A549 (cell line): ENCODE measurements around the gene NUB1. TPM values are rescaled to one million over a fixed set of nuclear protein-coding genes. Genes with fewer than 3 reads are reported as not detected.

ENCODE experiments used
- ATAC-seq, 2 experiments: fragments of 200-7000 bp in 1 of 2; fragments of >200 bp in 1 of 2; cut with Nextera tagmentation in 1 of 2; cut with Tn5 transposase in 1 of 2; 3 replicates each; pipeline versions ENCODE4 v1.8.0 to v1.9.1; 2018 to 2020; ENCODE audit warnings: mild to moderate bottlenecking in 1 of 2, moderate library complexity in 1 of 2
- CTCF ChIA-PET: fragments of 300-600 bp; sonication (Branson Sonifier 250); formaldehyde crosslinking; extraction: SDS; loops from one replicate; lab custom pipeline; 2021; ENCODE audit warnings: antibody characterized with exemption, inconsistent platforms; lab: Yijun Ruan, JAX
- POLR2A ChIA-PET: fragments of 350-600 bp; formaldehyde crosslinking; extraction: SDS; loops from one replicate; lab custom pipeline; 2021; ENCODE audit warnings: antibody characterized with exemption, inconsistent platforms; lab: Yijun Ruan, JAX
- DNase-seq, 2 experiments: peaks; one replicate each; pipeline versions ENCODE4 v3.0.0 to v3.0.0-alpha.2; 2011 to 2016; ENCODE audit warnings: low read depth in 1 of 2, low spot score in 1 of 2
- FAIRE-seq: peaks from 2 replicates; lab custom pipeline; 2011; peaks lifted over from hg19 to GRCh38; lab: Jason Lieb, UNC
- H3K27ac ChIP-seq, 2 experiments: fragments of >200 bp; sonication (Bioruptor Twin); formaldehyde crosslinking; 3 replicates each; pipeline ENCODE4 v1.5.1; 2016 to 2017
- H3K4me1 ChIP-seq: fragments of >200 bp; sonication (Bioruptor Twin); formaldehyde crosslinking; 3 replicates; pipeline ENCODE4 v1.6.1; 2016
- H3K4me2 ChIP-seq: fragments of >200 bp; sonication (Bioruptor Twin); formaldehyde crosslinking; 3 replicates; pipeline ENCODE4 v1.6.1; 2016
- H3K4me3 ChIP-seq: fragments of >200 bp; sonication (Bioruptor Twin); formaldehyde crosslinking; 3 replicates; pipeline ENCODE4 v1.5.1; 2016
- H3K9me3 ChIP-seq: fragments of >200 bp; sonication (Bioruptor Twin); formaldehyde crosslinking; 3 replicates; pipeline ENCODE4 v1.6.1; 2016
- BHLHE40 ChIP-seq: IDR thresholded peaks from 2 replicates; pipeline ENCODE4 v1.6.1; 2012; ENCODE audit warnings: low read depth, low read length, inconsistent platforms
- CBX8 ChIP-seq: fragments of 200-600 bp; sonication (generic); IDR thresholded peaks from 2 replicates; pipeline ENCODE4 v1.6.1; 2016
- CHD4 ChIP-seq: fragments of 200-600 bp; sonication (generic); IDR thresholded peaks from 2 replicates; pipeline ENCODE4 v1.6.1; 2016; ENCODE audit warnings: antibody characterized with exemption, mild to moderate bottlenecking, borderline replicate concordance
- EHMT2 ChIP-seq: fragments of 200-600 bp; sonication (generic); IDR thresholded peaks from 2 replicates; pipeline ENCODE4 v1.6.1; 2016; ENCODE audit warnings: antibody characterized with exemption, low read depth, mild to moderate bottlenecking, moderate library complexity
- FOSL2 ChIP-seq, 2 experiments: fragments of 450-650 bp in 1 of 2; fragments of >200 bp in 1 of 2; sonication (Bioruptor Twin) in 1 of 2; formaldehyde crosslinking; IDR thresholded peaks; 2 replicates each; pipeline versions ENCODE4 v1.5.0 to v1.6.1; 2016 to 2020; ENCODE audit warnings: mild to moderate bottlenecking in 1 of 2, moderate library complexity in 1 of 2
- HEYL ChIP-seq: fragments of 250-450 bp; sonication (Bioruptor Pico); IDR thresholded peaks from 2 replicates; pipeline ENCODE4 v1.8.0; 2021; ENCODE audit warnings: mild to moderate bottlenecking, moderate library complexity
- JUNB ChIP-seq: fragments of >200 bp; sonication (Bioruptor Twin); formaldehyde crosslinking; IDR thresholded peaks from 2 replicates; pipeline ENCODE4 v1.6.1; 2016
- KDM1A ChIP-seq: fragments of 200-600 bp; sonication (generic); IDR thresholded peaks from 2 replicates; pipeline ENCODE4 v1.6.1; 2016; ENCODE audit warnings: low read depth, mild to moderate bottlenecking
- KDM5A ChIP-seq: fragments of 200-600 bp; sonication (generic); IDR thresholded peaks from 2 replicates; pipeline ENCODE4 v1.6.1; 2016; ENCODE audit warnings: antibody characterized with exemption, mild to moderate bottlenecking
- MAFK ChIP-seq: fragments of 450-650 bp; IDR thresholded peaks from 2 replicates; pipeline ENCODE4 v1.6.1; 2014; ENCODE audit not compliant: partially characterized antibody
- MAZ ChIP-seq: fragments of 150-350 bp; IDR thresholded peaks from 2 replicates; pipeline ENCODE4 v1.6.1; 2014; ENCODE audit warnings: antibody characterized with exemption, low read depth, low read length, borderline replicate concordance
- MYC ChIP-seq: IDR thresholded peaks from 2 replicates; pipeline ENCODE4 v1.6.1; 2012; ENCODE audit warnings: mild to moderate bottlenecking, inconsistent platforms, low read length, improper control_type of control experiment, borderline replicate concordance
- NR3C1 ChIP-seq: fragments of >200 bp; sonication (Bioruptor Twin); formaldehyde crosslinking; IDR thresholded peaks from 3 replicates; pipeline ENCODE4 v1.6.1; 2017
- PHF8 ChIP-seq: fragments of 200-600 bp; sonication (generic); IDR thresholded peaks from 2 replicates; pipeline ENCODE4 v1.6.1; 2016; ENCODE audit warnings: low read depth, mild to moderate bottlenecking, antibody characterized with exemption, moderate library complexity, borderline replicate concordance
- POLR2A ChIP-seq: IDR thresholded peaks from 2 replicates; pipeline ENCODE4 v1.6.1; 2012; ENCODE audit warnings: mild to moderate bottlenecking, low read length
- RNF2 ChIP-seq: fragments of 200-600 bp; sonication (generic); IDR thresholded peaks from 2 replicates; pipeline ENCODE4 v1.6.1; 2016; ENCODE audit warnings: low read depth, mild to moderate bottlenecking, antibody characterized with exemption, moderate library complexity, borderline replicate concordance
- SREBF2 ChIP-seq: fragments of 450-650 bp; IDR thresholded peaks from 2 replicates; pipeline ENCODE4 v1.6.1; 2014; ENCODE audit warnings: mild to moderate bottlenecking, moderate library complexity
- TFCP2L1 ChIP-seq: fragments of 250-450 bp; sonication (Bioruptor Pico); IDR thresholded peaks from 2 replicates; pipeline ENCODE4 v1.5.0; 2021; ENCODE audit warnings: mild to moderate bottlenecking
- TP53 ChIP-seq: fragments of 250-450 bp; sonication (Bioruptor Pico); IDR thresholded peaks from 2 replicates; pipeline ENCODE4 v1.5.0; 2021; ENCODE audit warnings: mild to moderate bottlenecking, moderate library complexity
- ZC3H11A ChIP-seq: fragments of 450-650 bp; IDR thresholded peaks from 2 replicates; pipeline ENCODE4 v1.6.1; 2014; ENCODE audit warnings: antibody characterized with exemption, mild to moderate bottlenecking
- WGBS: methylation state at CpG from one replicate; pipeline ENCODE4 v1.1.6; 2017; ENCODE audit errors: missing lambda C conversion rate; 5-methylcytosine and 5-hydroxymethylcytosine counted together
- polyA plus RNA-seq, 4 experiments: library from polyadenylated mRNA; depleted of rRNA in 3 of 4; stranded (reverse); fragments of >200 nt; fragmentation: RNase III in 1 of 4; extraction: RNeasy Plus Mini Kit Qiagen cat#74134 plus additional on column Dnase treatment in 1 of 4; gene quantifications; 2 replicates in 3 of 4; 3 replicates in 1 of 4; pipeline ENCODE4 v1.2.3, GENCODE V29; 2011 to 2017
- TF ChIP-seq, protein P1 (sequence below): fragments of >200 bp; sonication (Bioruptor Twin); formaldehyde crosslinking; IDR thresholded peaks from 3 replicates; pipeline ENCODE4 v1.5.1; 2016
- TF ChIP-seq, protein P2 (sequence below): fragments of 450-650 bp; IDR thresholded peaks from 2 replicates; pipeline ENCODE4 v1.6.1; 2014; ENCODE audit warnings: antibody characterized with exemption
- TF ChIP-seq, protein P3 (sequence below): fragments of >200 bp; sonication (Bioruptor Twin); formaldehyde crosslinking; IDR thresholded peaks from 3 replicates; pipeline ENCODE4 v1.6.1; 2016
- TF ChIP-seq, protein P4 (sequence below): IDR thresholded peaks from 2 replicates; pipeline ENCODE4 v1.6.1; 2012
- TF ChIP-seq, protein P5 (sequence below): fragments of 250-450 bp; sonication (Bioruptor Pico); IDR thresholded peaks from 2 replicates; pipeline ENCODE4 v1.5.0; 2021; ENCODE audit warnings: mild to moderate bottlenecking, moderate library complexity, borderline replicate concordance
- TF ChIP-seq, protein P6 (sequence below): fragments of 250-450 bp; sonication (Bioruptor Pico); IDR thresholded peaks from 2 replicates; pipeline ENCODE4 v1.5.0; 2020; ENCODE audit warnings: low read depth, mild to moderate bottlenecking, moderate library complexity
- TF ChIP-seq, protein P7 (sequence below): fragments of 150-350 bp; IDR thresholded peaks from 2 replicates; pipeline ENCODE4 v1.6.1; 2014; ENCODE audit warnings: low read depth, mild to moderate bottlenecking, low read length

NUB1 gene
- polyA plus RNA-seq, 2 of the 4 experiments (the other 2 are of a cell fraction) = 45.0 to 105 TPM

DNA sequence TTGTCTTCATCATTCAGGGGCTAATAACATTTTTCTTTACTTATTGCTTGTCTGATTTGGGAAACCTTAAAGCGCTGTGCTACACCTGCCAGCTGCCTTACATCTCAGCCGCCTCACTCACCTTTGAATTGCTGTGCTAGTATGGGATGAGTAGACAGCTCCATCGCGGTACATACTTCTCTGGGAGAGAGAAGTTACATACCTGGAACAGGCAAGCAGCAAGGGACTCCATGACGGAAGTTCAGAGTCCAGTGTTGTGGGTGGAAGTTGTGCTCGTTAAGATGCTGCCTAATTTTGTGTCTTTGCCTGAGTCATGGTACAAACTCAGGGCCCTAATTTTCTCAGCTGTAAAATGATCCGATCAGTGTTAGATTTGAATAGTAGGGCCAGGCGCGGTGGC is 1.9 kb downstream of the NUB1 start:
- no peak for FAIRE-seq
- TF ChIP-seq, protein P1, sequence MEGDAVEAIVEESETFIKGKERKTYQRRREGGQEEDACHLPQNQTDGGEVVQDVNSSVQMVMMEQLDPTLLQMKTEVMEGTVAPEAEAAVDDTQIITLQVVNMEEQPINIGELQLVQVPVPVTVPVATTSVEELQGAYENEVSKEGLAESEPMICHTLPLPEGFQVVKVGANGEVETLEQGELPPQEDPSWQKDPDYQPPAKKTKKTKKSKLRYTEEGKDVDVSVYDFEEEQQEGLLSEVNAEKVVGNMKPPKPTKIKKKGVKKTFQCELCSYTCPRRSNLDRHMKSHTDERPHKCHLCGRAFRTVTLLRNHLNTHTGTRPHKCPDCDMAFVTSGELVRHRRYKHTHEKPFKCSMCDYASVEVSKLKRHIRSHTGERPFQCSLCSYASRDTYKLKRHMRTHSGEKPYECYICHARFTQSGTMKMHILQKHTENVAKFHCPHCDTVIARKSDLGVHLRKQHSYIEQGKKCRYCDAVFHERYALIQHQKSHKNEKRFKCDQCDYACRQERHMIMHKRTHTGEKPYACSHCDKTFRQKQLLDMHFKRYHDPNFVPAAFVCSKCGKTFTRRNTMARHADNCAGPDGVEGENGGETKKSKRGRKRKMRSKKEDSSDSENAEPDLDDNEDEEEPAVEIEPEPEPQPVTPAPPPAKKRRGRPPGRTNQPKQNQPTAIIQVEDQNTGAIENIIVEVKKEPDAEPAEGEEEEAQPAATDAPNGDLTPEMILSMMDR = no peak
- no peak for TF ChIP-seq KDM5A
- TF ChIP-seq, protein P2, sequence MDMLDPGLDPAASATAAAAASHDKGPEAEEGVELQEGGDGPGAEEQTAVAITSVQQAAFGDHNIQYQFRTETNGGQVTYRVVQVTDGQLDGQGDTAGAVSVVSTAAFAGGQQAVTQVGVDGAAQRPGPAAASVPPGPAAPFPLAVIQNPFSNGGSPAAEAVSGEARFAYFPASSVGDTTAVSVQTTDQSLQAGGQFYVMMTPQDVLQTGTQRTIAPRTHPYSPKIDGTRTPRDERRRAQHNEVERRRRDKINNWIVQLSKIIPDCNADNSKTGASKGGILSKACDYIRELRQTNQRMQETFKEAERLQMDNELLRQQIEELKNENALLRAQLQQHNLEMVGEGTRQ = no peak
- no peak for TF ChIP-seq SREBF2
- TF ChIP-seq, protein P3, sequence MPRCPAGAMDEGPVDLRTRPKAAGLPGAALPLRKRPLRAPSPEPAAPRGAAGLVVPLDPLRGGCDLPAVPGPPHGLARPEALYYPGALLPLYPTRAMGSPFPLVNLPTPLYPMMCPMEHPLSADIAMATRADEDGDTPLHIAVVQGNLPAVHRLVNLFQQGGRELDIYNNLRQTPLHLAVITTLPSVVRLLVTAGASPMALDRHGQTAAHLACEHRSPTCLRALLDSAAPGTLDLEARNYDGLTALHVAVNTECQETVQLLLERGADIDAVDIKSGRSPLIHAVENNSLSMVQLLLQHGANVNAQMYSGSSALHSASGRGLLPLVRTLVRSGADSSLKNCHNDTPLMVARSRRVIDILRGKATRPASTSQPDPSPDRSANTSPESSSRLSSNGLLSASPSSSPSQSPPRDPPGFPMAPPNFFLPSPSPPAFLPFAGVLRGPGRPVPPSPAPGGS = no peak
- TF ChIP-seq CHD4 = no peak
- no peak for TF ChIP-seq BHLHE40
- TF ChIP-seq TP53 = no peak
- TF ChIP-seq FOSL2 (IDR thresholded peaks at IDR 0.05) = no peak
- TF ChIP-seq FOSL2 (CRISPR knock-in tag; IDR thresholded peaks at IDR 0.05) = no peak
- no peak for TF ChIP-seq MAFK
- no peak for TF ChIP-seq NR3C1
- no peak for TF ChIP-seq JUNB
- no peak for TF ChIP-seq MAZ
- TF ChIP-seq HEYL = no peak
- TF ChIP-seq, protein P4, sequence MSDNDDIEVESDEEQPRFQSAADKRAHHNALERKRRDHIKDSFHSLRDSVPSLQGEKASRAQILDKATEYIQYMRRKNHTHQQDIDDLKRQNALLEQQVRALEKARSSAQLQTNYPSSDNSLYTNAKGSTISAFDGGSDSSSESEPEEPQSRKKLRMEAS = no peak
- TF ChIP-seq RNF2 = no peak
- TF ChIP-seq KDM1A = no peak
- TF ChIP-seq ZC3H11A = no peak
- TF ChIP-seq EHMT2 = no peak
- Histone ChIP-seq H3K27ac (no peak overlapping the region), H3K9me3 (0 out of 3 replicates have a peak, but pooled peaks cover 2% of the 10 kb centered on the region), H3K4me3 (no peak overlapping the region), H3K4me2 (peak overlapping the region; percentile 89), H3K4me1 (peaks cover 42% of the 10 kb centered on the region)
- 97% methylated on average over 9 of the region's 9 CpGs for WGBS
- ATAC-seq = no peak
- ChIA-PET CTCF (interaction anchor here (0.7 to 9.1 kb wide), 8 partner anchors 9 to 106 kb away, joined by 3 to 50 read pairs (median 4); no protein-coding TSS in a partner anchor), POLR2A (no interaction called here)
- DNase-seq = no peak

DNA sequence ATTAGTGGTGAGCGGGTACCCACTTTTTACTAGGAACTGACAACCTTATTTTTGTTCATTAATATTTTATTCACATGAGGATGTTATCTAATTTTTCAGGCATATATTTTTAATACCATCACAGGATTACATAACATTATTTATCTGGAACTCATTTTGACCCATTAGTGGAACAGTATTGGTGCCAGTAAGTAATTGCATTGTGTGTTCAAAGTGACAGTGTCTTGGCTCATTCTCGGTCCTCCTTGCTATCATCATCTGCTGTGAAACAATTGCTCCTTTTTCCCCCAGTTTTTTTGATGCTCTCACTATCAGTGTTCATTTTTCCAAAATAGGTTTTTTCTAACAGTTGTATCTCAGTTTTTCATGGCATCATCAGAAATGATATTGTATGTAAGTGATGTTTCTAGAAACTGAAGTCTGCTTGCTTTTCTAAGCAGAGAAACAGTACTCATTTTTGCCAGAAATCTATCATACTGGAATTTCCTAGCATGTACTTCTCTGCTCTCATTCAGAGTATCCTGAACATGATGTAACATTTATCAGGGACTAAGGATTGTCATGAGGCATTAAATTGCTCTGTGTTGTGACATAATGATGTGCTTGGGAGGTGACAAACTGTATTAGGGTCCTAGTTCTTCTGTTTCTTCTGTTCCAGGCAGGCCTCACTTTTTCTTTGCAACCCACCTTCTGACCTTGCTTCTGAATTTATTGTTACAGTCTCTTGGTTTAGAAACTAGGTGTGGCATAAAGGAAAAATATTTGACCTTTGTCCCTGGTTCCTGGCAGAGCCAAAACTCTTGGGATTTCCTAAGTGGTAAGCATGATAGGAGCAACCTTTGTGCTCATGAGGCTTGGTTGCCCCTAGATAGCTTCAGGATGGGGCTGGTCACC is 4.2 kb downstream of the NUB1 start:
- Histone ChIP-seq H3K4me2 (peak overlapping the region; percentile 57), H3K4me1 (peaks cover 45% of the 10 kb centered on the region), H3K27ac (peak overlapping the region; percentile 64 to 78), H3K4me3 (no peak overlapping the region), H3K9me3 (no peaks in the 10 kb centered on the region)
- ChIA-PET CTCF (interaction anchor here (0.8 to 12.0 kb wide), 5 partner anchors 23 to 43 kb away, joined by 3 to 234 read pairs (median 5); no protein-coding TSS in a partner anchor), POLR2A (no interaction called here)
- FAIRE-seq (no peak), ATAC-seq (no peak; a peak in 1 of 6 replicates), DNase-seq (peak in 1 of 2 experiments; percentile 51)
- WGBS = 76% methylated on average over 2 of the region's 2 CpGs
- TF ChIP-seq, protein P5, sequence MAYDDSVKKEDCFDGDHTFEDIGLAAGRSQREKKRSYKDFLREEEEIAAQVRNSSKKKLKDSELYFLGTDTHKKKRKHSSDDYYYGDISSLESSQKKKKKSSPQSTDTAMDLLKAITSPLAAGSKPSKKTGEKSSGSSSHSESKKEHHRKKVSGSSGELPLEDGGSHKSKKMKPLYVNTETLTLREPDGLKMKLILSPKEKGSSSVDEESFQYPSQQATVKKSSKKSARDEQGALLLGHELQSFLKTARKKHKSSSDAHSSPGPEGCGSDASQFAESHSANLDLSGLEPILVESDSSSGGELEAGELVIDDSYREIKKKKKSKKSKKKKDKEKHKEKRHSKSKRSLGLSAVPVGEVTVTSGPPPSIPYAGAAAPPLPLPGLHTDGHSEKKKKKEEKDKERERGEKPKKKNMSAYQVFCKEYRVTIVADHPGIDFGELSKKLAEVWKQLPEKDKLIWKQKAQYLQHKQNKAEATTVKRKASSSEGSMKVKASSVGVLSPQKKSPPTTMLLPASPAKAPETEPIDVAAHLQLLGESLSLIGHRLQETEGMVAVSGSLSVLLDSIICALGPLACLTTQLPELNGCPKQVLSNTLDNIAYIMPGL = no peak
- TF ChIP-seq TFCP2L1 (CRISPR knock-in tag) (no peak), KDM5A (no peak), TP53 (no peak), CBX8 (no peak), MAZ (no peak), MYC (no peak), PHF8 (no peak), POLR2A (no peak)
- TF ChIP-seq, protein P6, sequence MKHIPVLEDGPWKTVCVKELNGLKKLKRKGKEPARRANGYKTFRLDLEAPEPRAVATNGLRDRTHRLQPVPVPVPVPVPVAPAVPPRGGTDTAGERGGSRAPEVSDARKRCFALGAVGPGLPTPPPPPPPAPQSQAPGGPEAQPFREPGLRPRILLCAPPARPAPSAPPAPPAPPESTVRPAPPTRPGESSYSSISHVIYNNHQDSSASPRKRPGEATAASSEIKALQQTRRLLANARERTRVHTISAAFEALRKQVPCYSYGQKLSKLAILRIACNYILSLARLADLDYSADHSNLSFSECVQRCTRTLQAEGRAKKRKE (CRISPR knock-in tag) = no peak
- TF ChIP-seq, protein P7, sequence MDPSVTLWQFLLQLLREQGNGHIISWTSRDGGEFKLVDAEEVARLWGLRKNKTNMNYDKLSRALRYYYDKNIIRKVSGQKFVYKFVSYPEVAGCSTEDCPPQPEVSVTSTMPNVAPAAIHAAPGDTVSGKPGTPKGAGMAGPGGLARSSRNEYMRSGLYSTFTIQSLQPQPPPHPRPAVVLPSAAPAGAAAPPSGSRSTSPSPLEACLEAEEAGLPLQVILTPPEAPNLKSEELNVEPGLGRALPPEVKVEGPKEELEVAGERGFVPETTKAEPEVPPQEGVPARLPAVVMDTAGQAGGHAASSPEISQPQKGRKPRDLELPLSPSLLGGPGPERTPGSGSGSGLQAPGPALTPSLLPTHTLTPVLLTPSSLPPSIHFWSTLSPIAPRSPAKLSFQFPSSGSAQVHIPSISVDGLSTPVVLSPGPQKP = no peak
